Kidney epithelial cell (primary cell): Measurements from ENCODE around the gene UGT1A8. TPM values are rescaled to one million over a fixed set of nuclear protein-coding genes. Genes with fewer than 3 reads are reported as not detected.
"Not testable (repeated sequence)": the region's sequence is repeated elsewhere in the genome, so short reads cannot be mapped to it uniquely, and the experiment has no call there.

Source experiments
- DNase-seq: peaks from one replicate; pipeline ENCODE4 v3.0.0-alpha.2; 2010; ENCODE audit warnings: low read depth
- H3K27me3 ChIP-seq: 2 replicates; pipeline ENCODE4 v1.6.0; 2011; ENCODE audit warnings: low read length; ENCODE audit not compliant: control insufficient read depth, insufficient read depth
- H3K36me3 ChIP-seq: 2 replicates; pipeline ENCODE4 v1.5.1; 2011; ENCODE audit warnings: low read length; ENCODE audit not compliant: control insufficient read depth, insufficient read depth
- H3K4me3 ChIP-seq: 2 replicates; pipeline ENCODE4 v1.5.1; 2011; ENCODE audit warnings: low read depth, mild to moderate bottlenecking, control low read depth, low read length
- CTCF ChIP-seq: IDR thresholded peaks from 2 replicates; pipeline ENCODE4 v1.5.1; 2011; ENCODE audit warnings: mild to moderate bottlenecking, moderate library complexity, low read length, control low read depth, inconsistent platforms; ENCODE audit not compliant: insufficient read depth, poor library complexity, severe bottlenecking
- total RNA-seq: library from RNA; depleted of rRNA; stranded (reverse); fragments of >200 nt; gene quantifications from 2 replicates; pipeline ENCODE4 v1.2.3, GENCODE V29; 2015

Gene UGT1A8
- total RNA-seq, 1 donor from 2014 or later = not detected

- Histone ChIP-seq H3K4me3 (no peak overlapping the region), H3K27me3 (no peaks in the 10 kb centered on the region), H3K36me3 (no peaks in the 10 kb centered on the region)
- DNase-seq = no peak
- TF ChIP-seq CTCF = no peak
Observed at GRCh38 chr2:233650981-233651380, 33.5 kb downstream of the UGT1A8 start.

GRCh38 chr2:233651430-233651829, 34.0 kb downstream of the UGT1A8 start:
- no peak for TF ChIP-seq CTCF

GRCh38 chr2:233654501-233654900, 37.1 kb downstream of the UGT1A8 start:
- H3K4me3 ChIP-seq = no peak overlapping the region

More at GRCh38 chr2:233651430-233651829, 34.0 kb downstream of the UGT1A8 start:
- no peaks in the 10 kb centered on the region for H3K27me3 ChIP-seq
- no peaks in the 10 kb centered on the region for H3K36me3 ChIP-seq
- DNase-seq = no peak
- no peak overlapping the region for H3K4me3 ChIP-seq

GRCh38 chr2:233655043-233655442, 37.6 kb downstream of the UGT1A8 start:
- H3K27me3 ChIP-seq = no peaks in the 10 kb centered on the region
- H3K4me3 ChIP-seq = no peak overlapping the region
- no peak for DNase-seq
- no peaks in the 10 kb centered on the region for H3K36me3 ChIP-seq
- no peak for TF ChIP-seq CTCF

More at GRCh38 chr2:233654501-233654900, 37.1 kb downstream of the UGT1A8 start:
- H3K36me3 ChIP-seq = no peaks in the 10 kb centered on the region
- H3K27me3 ChIP-seq = no peaks in the 10 kb centered on the region
- no peak for DNase-seq
- TF ChIP-seq CTCF = no peak

- not testable (repeated sequence) for H3K4me3 ChIP-seq, DNase-seq, H3K36me3 ChIP-seq, H3K27me3 ChIP-seq
Observed at GRCh38 chr2:233655943-233656342, 38.5 kb downstream of the UGT1A8 start.

- no peaks in the 10 kb centered on the region for H3K36me3 ChIP-seq
- TF ChIP-seq CTCF = no peak
Observed at GRCh38 chr2:233656443-233656842, 39.0 kb downstream of the UGT1A8 start.

More at GRCh38 chr2:233656443-233656842, 39.0 kb downstream of the UGT1A8 start:
- no peak for DNase-seq
- Histone ChIP-seq H3K4me3 (no peak overlapping the region), H3K27me3 (no peaks in the 10 kb centered on the region)
